DMS114 treated with DMSO at 0.1 percent for 48 hours (cell line): ENCODE results near the gene LNP1.

Experiments used
- DNase-seq: peaks from one replicate; lab custom pipeline; 2025; ENCODE audit not compliant: unreplicated experiment; lab: John Stamatoyannopoulos, UW

LNP1 gene

DNA sequence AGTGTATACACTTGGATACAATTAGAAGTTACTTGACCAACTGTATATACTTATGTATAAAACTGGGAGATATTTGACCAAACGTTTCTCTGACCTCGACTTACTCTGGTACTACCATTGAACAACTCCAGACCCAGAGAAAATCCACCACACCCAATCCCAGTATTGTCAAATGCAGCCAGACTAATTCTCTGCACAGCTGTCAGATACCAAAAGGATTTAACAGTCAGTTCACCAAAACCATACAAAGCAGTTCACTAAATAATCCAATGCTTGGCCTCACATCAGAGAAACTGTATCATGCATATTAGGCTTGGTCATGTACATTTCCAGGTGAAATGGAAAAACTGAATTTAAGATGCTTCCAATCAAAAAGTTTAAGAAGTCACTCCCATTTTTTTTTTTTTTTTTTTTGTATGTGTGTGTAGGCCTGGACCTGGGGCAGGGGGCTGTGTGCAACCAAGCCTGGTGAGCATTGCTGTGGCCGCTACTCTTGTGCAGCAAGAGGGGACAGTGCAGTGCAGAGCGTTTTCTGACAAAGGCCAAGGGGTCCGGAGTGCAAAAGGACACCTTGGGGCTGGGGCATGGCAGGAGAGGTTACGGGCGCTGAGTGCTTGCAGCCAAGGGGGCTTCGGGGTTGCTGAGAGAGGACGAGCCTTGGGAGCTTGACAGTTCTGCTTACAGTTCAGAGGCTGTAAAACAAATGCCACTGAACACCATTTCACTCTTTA, 1.8 kb upstream of the LNP1 start:
- no peak for DNase-seq

DNA sequence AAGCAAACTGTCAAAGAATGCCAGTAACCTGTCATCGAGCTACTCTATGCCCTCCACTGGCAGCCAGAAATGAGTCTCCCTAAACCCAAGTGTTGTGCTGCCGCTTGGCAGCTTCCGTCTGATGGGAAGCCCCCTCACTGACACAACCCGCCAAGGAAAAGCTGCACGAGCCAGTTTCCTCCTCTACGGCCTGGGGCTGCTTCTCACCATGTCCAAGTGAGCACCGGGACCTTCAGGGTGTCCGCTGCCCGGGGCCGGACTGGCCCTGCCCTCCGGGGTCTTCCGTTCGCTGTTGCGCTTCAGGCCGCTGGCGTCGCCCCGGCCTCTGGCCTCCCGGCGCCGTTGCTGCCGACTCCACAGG, 940 bp upstream of the LNP1 start:
- DNase-seq, result peak; percentile 17

DNA sequence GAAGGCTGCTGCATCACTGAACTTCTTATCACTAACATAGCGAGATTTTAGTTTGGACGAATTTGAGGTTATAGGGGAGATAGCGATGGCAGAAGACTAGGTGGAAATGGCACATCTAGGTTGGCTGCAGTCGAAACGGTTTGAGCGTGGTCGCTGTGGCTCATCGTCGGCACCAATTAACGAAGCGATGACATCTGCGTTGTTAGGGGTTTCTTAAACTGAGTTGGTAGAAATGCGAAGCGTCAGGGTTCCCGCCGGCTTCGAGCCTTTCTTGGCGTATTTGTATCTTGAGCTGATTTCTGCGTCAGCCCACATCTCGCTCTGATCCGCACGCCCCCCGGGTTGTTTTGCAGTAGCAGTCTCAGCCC, 319 bp downstream of the LNP1 start:
- no peak for DNase-seq

DNA sequence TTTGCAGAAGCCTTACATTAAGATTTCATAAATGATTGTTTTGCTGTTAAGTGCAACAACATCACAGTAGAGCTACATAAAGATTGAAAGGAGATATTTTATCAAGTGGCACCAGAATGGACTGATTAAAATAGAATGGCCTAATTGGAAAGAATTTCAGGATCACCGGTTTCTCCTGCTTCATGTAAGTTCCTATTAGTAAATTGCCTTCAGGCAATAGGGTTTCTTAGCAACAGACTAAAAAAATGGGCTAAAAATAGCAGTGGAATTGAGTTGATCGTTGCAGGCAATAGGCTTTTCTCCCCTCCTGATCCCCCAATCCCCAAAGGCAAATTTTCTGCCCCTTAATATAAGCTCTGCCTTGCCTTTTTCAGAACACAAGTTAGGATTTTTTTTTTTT, 917 bp downstream of the LNP1 start:
- peak; percentile 14 for DNase-seq

DNA sequence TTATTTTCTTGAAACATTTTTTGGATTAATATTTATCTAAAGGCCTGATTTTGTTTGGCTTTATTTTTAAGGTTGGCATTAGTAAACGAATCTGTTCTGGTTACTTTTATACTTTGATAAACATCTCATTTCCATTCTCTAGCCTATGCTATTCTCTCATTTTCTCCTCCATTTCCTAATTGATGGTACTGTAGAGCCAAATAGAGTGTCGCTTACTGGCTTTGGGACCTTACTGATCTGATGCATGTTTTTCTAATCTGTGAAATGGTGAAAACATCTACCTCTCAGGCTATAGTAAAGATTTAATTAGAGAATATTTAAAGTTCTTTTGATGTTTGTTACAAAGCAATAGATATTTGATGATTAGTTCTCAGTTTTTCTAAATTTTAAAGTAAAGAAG, 1.6 kb downstream of the LNP1 start:
- no peak for DNase-seq

DNA sequence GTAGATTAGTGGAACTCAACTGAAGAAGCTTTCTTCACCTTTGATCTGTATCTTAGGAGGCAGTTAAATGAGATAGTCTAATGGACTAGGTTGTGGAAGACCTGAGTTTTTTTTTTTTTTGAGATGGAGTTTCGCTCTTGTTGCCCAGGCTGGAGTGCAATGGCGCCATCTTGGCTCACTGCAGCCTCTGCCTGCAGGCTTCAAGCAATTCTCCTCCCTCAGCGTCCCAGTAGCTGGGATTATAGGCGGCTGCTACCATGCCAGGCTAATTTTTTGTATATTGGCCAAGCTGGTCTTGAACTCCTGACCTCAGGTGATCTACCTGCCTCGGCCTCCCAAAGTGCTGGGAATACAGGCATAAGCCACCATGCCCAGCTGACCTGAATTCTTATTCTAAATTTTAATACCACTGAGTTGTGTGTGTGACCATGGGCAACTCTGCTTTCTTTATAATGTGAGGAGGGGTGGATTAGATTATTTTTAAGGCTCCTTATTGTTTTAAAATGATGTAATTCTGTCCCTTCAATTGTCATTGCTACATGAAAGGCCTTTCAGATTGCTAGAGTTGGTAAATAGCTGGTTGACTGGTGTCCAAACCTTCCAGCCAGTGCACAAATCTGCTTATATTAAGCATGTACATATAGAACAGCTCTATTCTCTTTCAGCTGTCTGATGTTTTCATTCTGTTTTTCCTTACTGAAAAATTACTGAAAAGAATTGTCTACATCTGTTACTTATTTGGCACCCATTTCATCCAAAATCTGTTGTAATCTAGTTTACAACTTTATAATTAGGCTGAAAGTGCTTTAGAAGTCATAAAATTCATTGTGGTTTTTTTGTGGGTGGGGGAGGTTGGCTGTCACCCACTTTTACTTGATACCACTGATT, 2.3 kb downstream of the LNP1 start:
- peak; percentile 8 for DNase-seq

DNA sequence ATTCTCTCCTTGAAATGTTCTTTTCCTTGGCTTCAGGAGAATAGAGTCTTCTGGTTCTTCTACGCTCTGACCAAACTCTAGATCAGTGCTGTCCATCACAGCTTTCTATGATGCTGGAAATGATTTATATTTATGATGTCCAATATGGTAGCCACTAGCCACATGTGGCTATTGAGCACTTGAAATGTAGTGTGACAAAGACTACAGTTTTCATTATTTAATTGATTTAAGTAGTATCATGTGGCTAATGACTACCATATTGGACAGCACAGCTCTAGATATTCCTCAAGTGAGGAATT, 2.9 kb downstream of the LNP1 start:
- no peak for DNase-seq

DNA sequence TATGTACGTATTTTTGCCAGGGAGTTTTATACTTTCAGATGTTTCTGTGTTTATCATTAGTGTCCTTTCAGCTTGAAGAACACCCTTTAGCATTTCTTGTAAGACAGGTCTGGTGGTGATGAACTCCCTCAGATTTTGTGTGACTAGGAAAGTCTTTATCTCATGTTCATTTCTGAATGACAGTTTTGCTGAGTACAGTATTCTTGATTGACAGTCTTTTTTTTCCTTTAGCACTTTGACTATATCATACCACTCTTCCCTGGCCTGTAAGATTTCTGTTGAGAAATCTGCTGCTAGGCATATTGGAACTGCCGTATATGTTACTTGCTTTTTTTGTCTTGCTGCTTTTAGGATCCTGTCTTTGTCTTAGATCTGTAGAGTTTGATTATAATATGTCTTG, 5.8 kb downstream of the LNP1 start:
- no peak for DNase-seq

DNA sequence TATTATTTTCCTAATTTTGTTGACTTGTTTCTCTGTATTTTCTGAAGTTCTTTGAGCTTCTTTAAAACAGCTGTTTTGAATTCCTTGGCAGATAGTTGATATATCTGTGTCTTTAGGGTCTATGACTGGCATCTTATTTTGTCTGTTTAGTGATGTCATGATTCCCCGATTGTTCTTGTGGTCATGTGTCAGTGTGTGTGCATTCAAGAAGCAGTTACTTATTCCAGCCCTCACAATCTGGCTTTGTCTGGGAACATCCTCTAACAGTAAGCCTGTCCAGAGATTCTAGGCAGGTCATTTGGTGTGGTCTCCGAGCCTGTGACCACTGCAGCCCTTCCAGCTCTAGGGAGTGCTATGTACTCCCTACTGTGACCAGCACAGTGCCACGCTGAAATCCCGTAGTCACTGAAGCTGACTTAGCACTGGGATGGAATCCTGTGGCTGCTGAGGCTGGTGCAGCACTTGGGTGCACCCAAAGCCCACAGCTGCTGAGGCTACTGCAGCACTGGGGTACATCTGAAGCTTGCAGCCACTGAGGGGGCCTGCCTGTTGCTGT, 6.7 kb downstream of the LNP1 start:
- DNase-seq, result no peak

DNA sequence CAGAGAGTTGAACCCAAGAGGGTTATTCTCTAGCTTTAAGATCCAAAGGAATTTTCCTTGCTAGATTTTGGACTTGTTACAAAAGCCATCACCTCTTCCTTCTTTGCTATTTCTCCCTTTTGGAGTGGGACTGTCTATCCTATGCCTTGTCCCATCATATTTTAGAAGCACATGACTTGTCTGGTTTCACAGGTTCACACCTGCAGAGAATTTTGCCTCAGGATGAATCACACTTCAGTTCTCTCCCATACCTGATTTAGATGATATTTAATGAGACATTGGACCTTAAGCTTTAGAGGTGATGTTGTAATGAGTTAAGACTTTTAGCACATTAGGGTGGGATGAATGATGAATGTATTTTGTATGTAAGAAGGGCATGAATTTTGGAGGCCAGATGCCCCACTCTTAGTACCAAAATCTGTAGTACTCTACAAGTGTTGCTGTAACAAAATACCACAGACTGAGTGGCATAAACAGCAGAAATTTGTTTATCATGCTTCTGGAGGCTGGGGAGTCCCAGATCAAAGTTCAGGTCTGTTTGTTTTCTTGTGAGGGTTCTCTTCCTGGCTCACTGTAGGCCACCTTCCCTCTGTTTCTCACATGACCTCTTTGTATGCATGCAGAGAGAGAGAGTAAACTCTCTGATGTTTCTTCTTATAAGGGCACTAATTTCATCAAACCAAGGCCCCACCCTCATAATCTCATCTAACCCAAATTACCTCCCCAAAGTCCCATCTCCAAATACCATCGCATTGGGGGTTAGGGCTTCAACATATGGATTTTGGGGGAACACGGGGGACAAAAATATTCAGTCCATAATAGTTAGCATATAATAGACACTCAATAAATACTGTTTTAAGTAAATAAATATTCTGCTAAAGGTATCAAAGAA, 10.0 kb downstream of the LNP1 start:
- no peak for DNase-seq

DNA sequence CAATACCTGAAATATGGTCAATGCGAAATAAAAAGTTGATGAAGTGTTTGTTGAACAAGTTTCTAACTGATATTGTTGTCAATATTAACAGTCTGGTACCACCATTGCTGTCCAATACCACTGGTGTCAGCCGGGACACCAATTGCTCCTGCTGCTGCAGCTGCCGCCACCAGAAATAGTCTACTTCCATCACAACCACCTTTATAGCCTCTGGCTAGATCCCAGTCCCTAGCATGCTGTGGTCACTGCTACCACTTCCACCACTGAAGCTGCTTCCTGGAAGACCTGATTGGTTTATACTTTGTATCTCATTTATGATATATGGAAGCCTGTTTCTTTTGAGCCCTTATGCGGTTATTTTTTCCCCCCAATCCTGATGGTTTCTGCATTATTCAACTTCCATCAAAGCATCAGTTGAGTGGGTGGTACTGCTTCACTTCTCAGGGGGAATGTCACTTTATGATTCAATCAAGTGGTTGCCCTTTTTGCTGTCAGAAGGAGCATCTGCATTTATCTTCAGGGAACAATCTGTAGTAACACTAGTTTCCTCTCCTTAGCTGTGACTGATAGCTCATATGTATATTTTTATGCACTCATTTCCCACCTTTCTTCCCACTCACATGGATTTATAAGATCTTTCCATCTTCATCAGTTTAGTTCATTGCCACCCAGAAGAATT, 11.7 kb downstream of the LNP1 start:
- DNase-seq, result no peak

DNA sequence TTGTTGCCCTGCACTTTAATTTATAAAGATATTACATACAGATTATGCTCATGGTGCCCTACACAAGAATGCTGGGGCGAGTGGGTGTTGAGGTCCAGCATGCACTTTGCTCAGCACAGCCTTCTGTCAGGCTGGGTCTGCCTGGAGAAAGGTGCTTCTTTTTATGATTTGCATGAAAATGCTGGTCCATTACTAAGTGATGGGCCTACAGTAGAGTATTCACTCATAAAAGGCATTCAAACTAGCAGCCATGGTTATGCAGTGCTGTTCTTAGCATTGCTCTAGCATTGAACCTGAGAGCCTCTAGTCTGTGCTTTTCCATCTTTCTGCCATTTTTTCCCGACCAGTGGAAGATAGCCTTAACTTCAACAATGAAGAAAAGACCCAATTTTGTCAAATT, 12.3 kb downstream of the LNP1 start:
- no peak for DNase-seq

DNA sequence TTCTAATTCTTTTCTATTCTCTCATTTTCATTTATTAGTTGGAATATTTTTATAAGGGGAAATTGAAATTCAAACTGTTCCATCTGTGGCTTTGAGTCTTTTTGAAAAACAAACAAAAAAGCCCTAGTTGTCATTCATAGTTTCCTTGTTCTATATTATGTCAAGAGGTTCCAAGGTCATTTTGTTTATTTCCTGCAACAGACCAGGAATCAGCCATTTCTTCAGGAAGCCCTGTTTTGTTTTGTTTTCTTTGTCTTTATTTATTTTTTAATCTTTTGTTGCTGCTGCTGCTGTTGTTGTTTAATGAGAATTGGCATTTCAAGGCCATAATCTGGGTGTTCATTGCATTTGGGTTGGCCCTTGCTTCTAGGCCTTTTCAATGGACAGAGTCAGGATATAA, 14.8 kb downstream of the LNP1 start:
- no peak for DNase-seq

DNA sequence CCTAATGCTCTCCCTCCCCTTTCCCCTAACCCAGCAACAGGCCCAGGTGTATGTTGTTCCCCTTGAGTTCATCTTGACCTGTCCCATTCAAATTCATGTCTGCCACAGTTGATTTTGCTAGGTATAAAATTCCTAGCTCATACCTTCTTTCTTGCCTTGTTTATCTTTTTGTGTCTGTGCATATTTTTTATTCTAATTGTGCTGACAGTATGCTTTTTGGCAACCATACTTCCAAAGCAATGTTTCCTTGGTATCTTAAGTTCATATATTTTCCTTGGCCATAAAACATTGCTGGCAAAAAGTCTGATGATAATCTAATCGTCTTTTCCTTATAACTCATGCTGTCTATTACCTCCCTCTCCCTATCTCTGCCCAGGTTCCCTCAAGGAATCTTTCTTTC, 15.5 kb downstream of the LNP1 start:
- no peak for DNase-seq

DNA sequence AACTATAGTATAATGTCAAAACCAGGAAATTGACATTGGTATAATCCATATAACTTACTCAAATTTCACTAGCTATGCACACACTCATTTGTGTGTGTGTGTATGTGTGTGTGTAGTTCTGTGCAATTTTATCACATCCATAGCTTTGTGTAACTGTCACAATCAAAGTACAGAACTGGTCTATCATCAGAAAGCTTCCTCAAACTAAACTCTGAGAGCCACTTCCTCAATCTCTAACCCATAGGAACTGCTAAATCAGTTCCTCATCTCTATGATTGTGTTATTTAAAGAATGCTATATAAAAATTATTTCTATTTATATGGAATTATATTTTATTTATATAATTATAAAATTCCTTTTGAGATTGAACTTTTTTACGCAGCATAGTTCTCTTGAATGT, 18.1 kb downstream of the LNP1 start:
- DNase-seq, result no peak

DNA sequence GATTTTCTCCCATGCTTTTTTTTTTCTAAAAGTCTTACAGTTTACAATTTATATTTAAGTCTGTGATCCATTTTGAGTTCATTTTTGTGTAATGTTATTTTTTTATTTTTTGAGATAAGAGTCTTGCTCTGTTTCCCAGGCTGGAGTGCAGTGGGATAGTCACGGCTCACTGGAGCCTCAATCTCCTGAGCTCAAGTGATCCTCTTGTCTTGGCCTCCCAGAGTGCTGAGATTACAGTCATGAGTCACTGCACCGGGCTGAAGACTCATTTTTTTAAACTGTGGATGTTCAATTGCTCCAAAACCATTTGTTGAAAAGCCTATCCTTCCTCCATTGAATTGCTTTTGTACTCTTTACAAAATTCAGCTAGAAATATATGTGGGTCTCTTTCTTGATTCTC, 19.5 kb downstream of the LNP1 start:
- DNase-seq, result no peak

DNA sequence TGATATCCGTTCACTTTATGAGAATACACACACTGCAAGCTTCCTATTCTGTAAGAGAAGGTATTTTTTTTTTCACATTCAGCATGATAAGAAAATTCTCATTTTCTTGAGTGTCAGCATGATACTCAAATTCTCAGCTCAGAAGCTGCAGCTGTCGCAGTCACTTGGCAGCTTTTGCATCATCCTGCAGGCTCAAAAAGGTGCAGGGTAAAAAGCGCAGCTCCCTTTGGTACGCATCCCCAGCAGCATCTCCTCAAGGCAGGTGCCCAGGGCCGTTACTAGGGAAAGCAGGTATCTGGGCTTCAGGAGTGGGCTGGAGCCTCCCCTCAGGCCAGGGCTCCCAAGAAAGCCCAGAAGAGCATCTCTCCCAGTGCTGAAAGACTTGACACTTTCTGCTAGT, 22.3 kb downstream of the LNP1 start:
- no peak for DNase-seq

DNA sequence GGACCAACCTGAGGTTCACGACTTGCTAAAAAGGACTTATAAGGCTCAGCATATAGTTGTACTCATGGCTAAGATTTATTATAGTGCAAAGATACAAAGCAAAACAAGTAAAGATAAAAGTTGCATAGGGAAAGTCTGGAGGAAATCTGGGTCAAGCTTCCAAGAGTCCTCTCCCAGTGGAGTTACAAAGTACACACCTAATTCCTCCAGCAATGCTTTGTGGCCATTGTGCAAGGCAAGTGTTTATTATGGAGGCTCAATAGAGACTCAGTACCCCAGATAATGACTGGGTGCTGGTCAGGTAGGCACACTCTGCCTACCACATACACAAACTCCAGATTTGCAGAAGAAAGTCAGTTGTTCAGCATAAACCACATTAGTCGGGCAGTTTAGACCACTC, 22.9 kb downstream of the LNP1 start:
- DNase-seq, result no peak

DNA sequence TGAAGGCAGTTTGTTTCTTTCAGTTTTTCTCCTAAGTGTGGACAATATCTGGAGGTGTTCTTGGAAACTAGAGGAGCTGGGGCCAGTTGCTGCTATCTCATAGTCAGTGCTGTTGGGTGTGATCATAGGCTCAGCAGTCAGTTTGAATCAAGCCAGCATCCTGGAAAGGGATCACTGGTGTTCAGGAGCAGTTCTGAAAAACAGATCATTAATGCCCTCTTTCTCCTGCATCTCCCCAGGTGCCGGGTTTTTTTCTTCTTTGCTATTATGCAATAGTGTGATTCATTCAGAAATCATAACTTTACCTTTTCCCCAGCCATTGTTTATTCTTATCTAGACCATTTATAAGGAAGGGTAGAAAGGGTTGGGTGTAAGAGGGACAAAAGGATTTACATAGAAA, 24.0 kb downstream of the LNP1 start:
- no peak for DNase-seq

DNA sequence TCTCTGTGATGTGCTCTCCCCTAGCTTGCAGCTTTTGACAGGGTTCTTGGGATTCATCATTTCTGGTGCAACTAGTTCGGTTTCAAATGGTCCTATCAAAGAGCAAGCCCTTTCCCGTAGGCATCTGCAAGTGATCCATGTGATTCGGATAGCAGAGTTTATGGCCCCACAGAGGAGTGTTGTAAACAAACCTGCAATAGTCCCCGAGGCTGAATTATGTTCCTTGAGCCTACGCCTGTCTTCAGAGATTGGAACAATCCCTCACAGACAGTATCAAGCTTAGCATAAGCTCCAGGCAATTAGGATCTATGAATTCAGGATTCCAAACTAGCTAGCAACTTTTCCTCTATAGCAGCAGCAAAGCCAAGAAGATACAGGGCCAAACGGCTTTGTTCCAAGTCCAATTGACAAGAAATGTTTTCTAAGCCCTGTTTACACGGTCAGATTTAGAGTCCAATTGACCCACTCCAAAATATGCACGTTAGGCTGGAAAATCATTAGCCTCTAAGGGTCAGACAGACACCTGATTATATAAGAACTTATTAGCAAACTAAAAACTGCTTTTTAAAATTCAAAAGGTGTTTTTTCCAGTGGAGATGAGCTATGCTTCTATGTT, 24.8 kb downstream of the LNP1 start:
- no peak for DNase-seq

DNA sequence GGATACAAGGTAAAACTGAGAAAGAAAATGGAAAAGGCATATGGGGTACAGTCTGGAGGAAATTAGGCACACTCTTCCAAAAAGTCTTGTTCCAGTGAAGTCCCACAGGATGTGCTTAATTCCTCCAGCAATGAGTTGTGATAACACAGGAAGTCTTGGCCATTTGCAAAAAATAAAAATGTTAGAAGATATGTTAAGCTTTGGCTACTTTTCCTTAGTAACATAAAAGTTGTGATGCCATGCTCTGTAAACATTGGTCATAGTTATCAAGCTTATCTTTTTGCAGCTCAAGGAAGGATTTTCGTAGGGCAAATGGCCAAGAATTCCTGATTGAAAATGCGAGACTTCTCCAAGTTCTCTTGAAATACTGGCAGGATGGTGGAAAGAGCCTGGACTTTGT, 26.4 kb downstream of the LNP1 start:
- no peak for DNase-seq
